CD14-positive monocyte (primary cell): ENCODE results near the gene PTPRD. TPM values are rescaled to one million over a fixed set of nuclear protein-coding genes. Genes with fewer than 3 reads are reported as not detected.

Source experiments
- DNase-seq, 3 donors: peaks; one replicate each; pipeline ENCODE4 v3.0.0-alpha.2; 2011 to 2022
- H2AFZ ChIP-seq: 2 replicates; pipeline ENCODE4 v1.6.0; 2012; ENCODE audit warnings: mild to moderate bottlenecking, low read depth, low read length, inconsistent platforms; ENCODE audit not compliant: insufficient read depth, poor library complexity, severe bottlenecking
- H3K27ac ChIP-seq, 2 donors: 1 replicate in 1 of 2; 2 replicates in 1 of 2; pipeline ENCODE4 v1.5.1; 2012 to 2013; ENCODE audit warnings: low read length in 2 of 2, control low read depth in 1 of 2, inconsistent platforms in 1 of 2, low read depth in 1 of 2, mild to moderate bottlenecking in 1 of 2
- H3K27me3 ChIP-seq, 2 donors: one replicate each; pipeline versions ENCODE4 v1.6.0 to v1.6.1; 2011 to 2013; ENCODE audit warnings: low read length in 2 of 2; ENCODE audit not compliant: control insufficient read depth in 2 of 2, insufficient read depth in 2 of 2
- H3K36me3 ChIP-seq, 2 donors: replicated peaks in 1 of 2; 1 replicate in 1 of 2; 2 replicates in 1 of 2; pipeline versions ENCODE4 v1.5.1 to v1.6.1; 2012 to 2013; ENCODE audit warnings: low read length in 2 of 2, control low read depth in 1 of 2, inconsistent platforms in 1 of 2, mild to moderate bottlenecking in 1 of 2; ENCODE audit not compliant: insufficient read depth in 2 of 2, control insufficient read depth in 1 of 2
- H3K4me1 ChIP-seq, 2 donors: 1 replicate in 1 of 2; 2 replicates in 1 of 2; pipeline versions ENCODE4 v1.5.1 to v1.6.1; 2012 to 2013; ENCODE audit warnings: low read length in 2 of 2, control low read depth in 1 of 2, inconsistent platforms in 1 of 2, mild to moderate bottlenecking in 1 of 2, moderate library complexity in 1 of 2; ENCODE audit not compliant: insufficient read depth in 2 of 2, control insufficient read depth in 1 of 2
- H3K4me2 ChIP-seq: replicated peaks from 2 replicates; pipeline ENCODE3; 2012; ENCODE audit warnings: low read length, moderate library complexity, mild to moderate bottlenecking; ENCODE audit not compliant: poor library complexity, severe bottlenecking; ENCODE audit errors: extremely low read depth
- H3K4me3 ChIP-seq, 3 experiments: fragments of 200-600 bp in 1 of 3; sonication (generic) in 1 of 3; replicated peaks in 1 of 3; 1 replicate in 2 of 3; 2 replicates in 1 of 3; pipeline ENCODE4 v1.5.1; 2011 to 2013; ENCODE audit warnings: low read length in 3 of 3, mild to moderate bottlenecking in 3 of 3, control low read depth in 2 of 3, low read depth in 2 of 3, inconsistent platforms in 1 of 3, moderate library complexity in 1 of 3
- H3K79me2 ChIP-seq: 2 replicates; pipeline ENCODE4 v1.6.0; 2012; ENCODE audit warnings: mild to moderate bottlenecking, control low read depth, inconsistent platforms, low read length, moderate library complexity; ENCODE audit not compliant: insufficient read depth
- H3K9ac ChIP-seq: 2 replicates; pipeline ENCODE4 v1.6.0; 2017; ENCODE audit warnings: low read length, mild to moderate bottlenecking; ENCODE audit not compliant: insufficient read depth, poor library complexity, severe bottlenecking
- H3K9me3 ChIP-seq, 2 donors: replicated peaks in 1 of 2; 1 replicate in 1 of 2; 2 replicates in 1 of 2; pipeline versions ENCODE4 v1.5.1 to v1.6.1; 2012 to 2013; ENCODE audit warnings: low read length in 2 of 2, control low read depth in 1 of 2; ENCODE audit not compliant: control insufficient read depth in 1 of 2, insufficient read depth in 1 of 2
- H4K20me1 ChIP-seq: 2 replicates; pipeline ENCODE4 v1.6.0; 2012; ENCODE audit warnings: mild to moderate bottlenecking, low read length, control low read depth, moderate library complexity; ENCODE audit not compliant: insufficient read depth
- H3K27ac Mint-ChIP-seq, 7 donors: one replicate each; pipeline ENCODE4 v1.8.0; 2020; ENCODE audit warnings: mild to moderate bottlenecking in 7 of 7, mixed read lengths in 7 of 7, moderate library complexity in 6 of 7, inconsistent platforms in 2 of 7
- H3K27me3 Mint-ChIP-seq, 3 donors: one replicate each; pipeline ENCODE4 v1.8.0; 2021 to 2022; ENCODE audit warnings: low read depth in 3 of 3, mild to moderate bottlenecking in 3 of 3, mixed read lengths in 3 of 3, moderate library complexity in 3 of 3, inconsistent platforms in 1 of 3
- H3K36me3 Mint-ChIP-seq, 2 donors: one replicate each; pipeline ENCODE4 v1.8.0; 2020; ENCODE audit warnings: mixed read lengths in 2 of 2, inconsistent platforms in 1 of 2, mild to moderate bottlenecking in 1 of 2
- H3K4me1 Mint-ChIP-seq: one replicate; pipeline ENCODE4 v1.8.0; 2020; ENCODE audit warnings: mild to moderate bottlenecking, mixed read lengths
- H3K4me3 Mint-ChIP-seq, 2 donors: one replicate each; pipeline ENCODE4 v1.8.0; 2020; ENCODE audit warnings: mild to moderate bottlenecking in 2 of 2, mixed read lengths in 2 of 2, moderate library complexity in 1 of 2
- H3K9me3 Mint-ChIP-seq, 7 donors: one replicate each; pipeline ENCODE4 v1.8.0; 2020 to 2022; ENCODE audit warnings: mixed read lengths in 7 of 7, mild to moderate bottlenecking in 6 of 7, moderate library complexity in 6 of 7, inconsistent platforms in 2 of 7
- CTCF ChIP-seq: fragments of 200-600 bp; IDR thresholded peaks from one replicate; pipeline ENCODE4 v1.8.0; 2022; ENCODE audit warnings: antibody characterized with exemption, mild to moderate bottlenecking
- whole genome bisulfite sequencing: methylation state at CpG from one replicate; pipeline ENCODE4 v1.1.5; 2013; ENCODE audit warnings: missing lambda C conversion rate; ENCODE audit not compliant: insufficient coverage; 5-methylcytosine and 5-hydroxymethylcytosine counted together
- intact Hi-C, 2 donors: fragments of 100-400 bp; cut with micrococcal nuclease; formaldehyde crosslinking; loops; one replicate each; pipeline versions ENCODE4 v1.15.0 to v1.15.1; 2023
- polyA plus RNA-seq, 3 donors: library from polyadenylated mRNA; depleted of rRNA in 1 of 3; unstranded in 2 of 3; stranded (reverse) in 1 of 3; fragments of 300-500 nt in 2 of 3; fragments of >200 nt in 1 of 3; fragmentation: Illumina TruSeq in 2 of 3; gene quantifications; 1 replicate in 2 of 3; 2 replicates in 1 of 3; pipeline ENCODE4 v1.2.3, GENCODE V29; 2012 to 2021

PTPRD gene
- polyA plus RNA-seq, 3 donors, result not detected

DNA sequence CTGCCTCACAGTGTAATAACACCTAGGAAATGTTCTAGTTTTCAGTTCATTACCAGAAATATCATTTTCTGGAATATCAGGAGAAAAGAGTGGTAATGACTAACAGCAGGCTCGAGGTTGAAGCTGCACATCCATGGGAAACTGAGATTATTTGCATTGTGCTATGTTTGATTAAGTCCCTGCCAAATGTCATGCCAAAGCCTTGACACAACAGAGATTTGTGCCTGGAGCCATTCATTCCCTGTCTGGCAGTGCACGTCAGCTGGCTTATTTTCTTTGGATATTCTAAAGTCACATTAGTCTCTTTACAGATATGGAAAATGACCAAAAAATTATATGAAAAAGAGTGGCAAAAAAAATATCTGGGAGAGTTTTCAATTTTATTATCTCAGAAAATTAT, 848.0 kb downstream of the PTPRD start:
- Mint-ChIP-seq H3K27ac (no peak overlapping the region), H3K4me1 (no peaks in the 10 kb centered on the region), H3K4me3 (no peak overlapping the region), H3K36me3 (no peaks in the 10 kb centered on the region), H3K27me3 (no peaks in the 10 kb centered on the region), H3K9me3 (peaks cover 0 to 3% (median 2%) of the 10 kb centered on the region in 7 donors)
- Histone ChIP-seq H3K4me2 (no peak overlapping the region), H4K20me1 (no peaks in the 10 kb centered on the region), H3K27ac (no peak overlapping the region), H3K79me2 (no peaks in the 10 kb centered on the region), H3K27me3 (no peaks in the 10 kb centered on the region), H3K36me3 (no peaks in the 10 kb centered on the region), H3K4me1 (no peaks in the 10 kb centered on the region), H3K9me3 (no peaks in the 10 kb centered on the region), H3K4me3 (no peak overlapping the region), H3K9ac (no peak overlapping the region), H2AFZ (no peak overlapping the region)
- DNase-seq, result no peak
- TF ChIP-seq CTCF, result no peak
- intact Hi-C loops, result no loop called here
- WGBS, result 67% methylated on average over 1 of the region's 2 CpGs

- TF ChIP-seq CTCF, result no peak
- no peak for DNase-seq
- H3K4me3 Mint-ChIP-seq, result no peak overlapping the region
- H3K27ac ChIP-seq, result no peak overlapping the region
- H3K4me1 Mint-ChIP-seq, result no peaks in the 10 kb centered on the region
- no peaks in the 10 kb centered on the region for H3K36me3 ChIP-seq
- peaks cover 0 to 2% (median 0%) of the 10 kb centered on the region in 7 donors for H3K9me3 Mint-ChIP-seq
- H3K4me1 ChIP-seq, result no peaks in the 10 kb centered on the region
- H3K27ac Mint-ChIP-seq, result no peak overlapping the region
- no peaks in the 10 kb centered on the region for H3K9me3 ChIP-seq
- no peaks in the 10 kb centered on the region for H4K20me1 ChIP-seq
- WGBS, result no CpG with 5 or more reads among the region's 4 CpGs
- no peak overlapping the region for H3K4me3 ChIP-seq
- H3K27me3 Mint-ChIP-seq, result no peaks in the 10 kb centered on the region
- intact Hi-C loops, result no loop called here
- no peak overlapping the region for H2AFZ ChIP-seq
- H3K4me2 ChIP-seq, result no peak overlapping the region
- no peaks in the 10 kb centered on the region for H3K79me2 ChIP-seq
- H3K36me3 Mint-ChIP-seq, result no peaks in the 10 kb centered on the region
- no peak overlapping the region for H3K9ac ChIP-seq
- H3K27me3 ChIP-seq, result no peaks in the 10 kb centered on the region
Measured at GRCh38 chr9:9754186-9754585, 858.6 kb downstream of the PTPRD start.
